ENCODE results near the gene CAPN6. TPM values are rescaled to one million over a fixed set of nuclear protein-coding genes. Genes with fewer than 3 reads are reported as not detected.

The CAPN6 gene
- total and polyA plus RNA-seq, 8 donors: 0.29 to 25.4 (median 15.7) TPM

DNA sequence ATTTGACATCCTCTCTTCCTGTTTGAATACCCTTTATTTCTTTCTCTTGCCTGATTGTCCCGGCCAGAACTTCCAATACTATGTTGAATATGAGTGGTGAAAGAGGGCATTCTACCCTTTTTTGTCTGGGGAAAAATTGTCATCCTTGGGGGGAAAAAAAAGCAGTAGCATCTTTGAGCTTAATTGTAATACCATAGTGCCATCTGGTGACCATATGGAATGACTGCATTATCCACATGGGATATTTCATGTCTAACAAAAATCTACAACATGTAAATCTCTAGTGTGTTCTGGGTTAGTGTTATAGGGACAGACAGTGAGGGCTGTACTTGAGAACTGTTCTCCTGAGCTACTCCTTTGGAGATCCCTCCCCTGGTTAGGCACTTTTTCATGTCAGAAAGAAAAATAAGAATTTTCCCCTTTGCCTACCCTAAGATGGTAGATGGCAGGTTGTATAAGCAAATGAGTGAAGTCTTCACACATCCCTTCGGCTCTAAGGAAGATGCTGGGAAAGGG lies 26.0 kb downstream of the CAPN6 start:
- Histone ChIP-seq H3K27ac (no peak overlapping the region), H3K36me3 (no peaks in the 10 kb centered on the region), H3K4me1 (no peaks in the 10 kb centered on the region), H3K9me3 (no peaks in the 10 kb centered on the region), H3K27me3 (peaks cover 0 to 7% of the 10 kb centered on the region in 2 donors), H3K4me3 (no peak overlapping the region)
- peak; percentile 35 for ATAC-seq
- no peak for DNase-seq
- intact Hi-C loops (cut with DNase I): no loop called here
- TF ChIP-seq, protein P1, sequence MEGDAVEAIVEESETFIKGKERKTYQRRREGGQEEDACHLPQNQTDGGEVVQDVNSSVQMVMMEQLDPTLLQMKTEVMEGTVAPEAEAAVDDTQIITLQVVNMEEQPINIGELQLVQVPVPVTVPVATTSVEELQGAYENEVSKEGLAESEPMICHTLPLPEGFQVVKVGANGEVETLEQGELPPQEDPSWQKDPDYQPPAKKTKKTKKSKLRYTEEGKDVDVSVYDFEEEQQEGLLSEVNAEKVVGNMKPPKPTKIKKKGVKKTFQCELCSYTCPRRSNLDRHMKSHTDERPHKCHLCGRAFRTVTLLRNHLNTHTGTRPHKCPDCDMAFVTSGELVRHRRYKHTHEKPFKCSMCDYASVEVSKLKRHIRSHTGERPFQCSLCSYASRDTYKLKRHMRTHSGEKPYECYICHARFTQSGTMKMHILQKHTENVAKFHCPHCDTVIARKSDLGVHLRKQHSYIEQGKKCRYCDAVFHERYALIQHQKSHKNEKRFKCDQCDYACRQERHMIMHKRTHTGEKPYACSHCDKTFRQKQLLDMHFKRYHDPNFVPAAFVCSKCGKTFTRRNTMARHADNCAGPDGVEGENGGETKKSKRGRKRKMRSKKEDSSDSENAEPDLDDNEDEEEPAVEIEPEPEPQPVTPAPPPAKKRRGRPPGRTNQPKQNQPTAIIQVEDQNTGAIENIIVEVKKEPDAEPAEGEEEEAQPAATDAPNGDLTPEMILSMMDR (IDR thresholded peaks at IDR 0.05): peak in 1 of 2 donors; percentile 53

DNA sequence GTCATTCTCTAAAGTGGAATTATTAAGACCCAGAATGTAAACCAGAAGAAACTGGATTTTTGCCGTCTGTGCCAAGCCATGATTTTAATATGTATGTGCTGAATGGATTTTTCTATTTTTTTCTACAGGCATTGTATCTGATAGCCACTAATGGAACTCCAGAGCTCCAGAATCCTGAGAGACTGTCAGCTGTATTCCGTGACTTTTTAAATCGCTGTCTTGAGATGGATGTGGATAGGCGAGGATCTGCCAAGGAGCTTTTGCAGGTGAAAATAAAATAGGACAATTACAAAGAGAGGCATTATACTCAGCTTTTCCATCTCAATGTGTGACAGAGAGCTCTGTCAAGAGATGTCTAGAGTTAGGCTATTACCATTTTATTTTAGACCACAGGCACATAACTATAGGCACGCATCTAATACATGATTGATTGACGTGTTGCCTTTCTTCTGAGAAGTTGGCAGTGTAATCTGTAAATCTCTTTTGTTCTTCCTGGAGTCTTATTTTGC lies 53.9 kb downstream of the CAPN6 start:
- ATAC-seq (no peak), DNase-seq (no peak)
- TF ChIP-seq, protein P1 (IDR thresholded peaks at IDR 0.05): no peak
- Histone ChIP-seq H3K9me3 (no peaks in the 10 kb centered on the region), H3K4me3 (no peak overlapping the region), H3K27ac (no peak overlapping the region), H3K36me3 (no peaks in the 10 kb centered on the region), H3K4me1 (no peaks in the 10 kb centered on the region), H3K27me3 (no peaks in the 10 kb centered on the region)
- intact Hi-C loops (cut with DNase I): no loop called here

DNA sequence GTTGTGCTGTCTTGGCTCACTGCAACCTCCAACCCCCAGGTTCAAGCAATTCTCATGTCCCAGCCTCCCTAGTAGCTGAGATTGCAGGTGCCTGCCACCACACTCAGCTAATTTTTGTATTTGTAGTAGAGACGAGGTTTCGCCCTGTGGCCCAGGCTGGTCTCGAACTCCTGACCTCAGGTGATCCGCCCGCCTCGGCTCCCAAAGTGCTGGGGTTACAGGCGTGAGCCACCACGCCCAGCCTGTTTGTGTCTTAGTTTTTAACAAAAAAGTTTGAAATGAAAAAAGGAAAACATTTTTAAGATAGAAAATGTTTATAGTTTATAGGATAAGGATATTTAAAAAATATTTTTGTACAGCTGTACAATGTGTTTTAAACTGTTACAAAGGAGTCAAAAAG lies 62.4 kb downstream of the CAPN6 start:
- TF ChIP-seq, protein P1 (IDR thresholded peaks at IDR 0.05): no peak
- ATAC-seq: no peak
- intact Hi-C loops (cut with DNase I): no loop called here

DNA sequence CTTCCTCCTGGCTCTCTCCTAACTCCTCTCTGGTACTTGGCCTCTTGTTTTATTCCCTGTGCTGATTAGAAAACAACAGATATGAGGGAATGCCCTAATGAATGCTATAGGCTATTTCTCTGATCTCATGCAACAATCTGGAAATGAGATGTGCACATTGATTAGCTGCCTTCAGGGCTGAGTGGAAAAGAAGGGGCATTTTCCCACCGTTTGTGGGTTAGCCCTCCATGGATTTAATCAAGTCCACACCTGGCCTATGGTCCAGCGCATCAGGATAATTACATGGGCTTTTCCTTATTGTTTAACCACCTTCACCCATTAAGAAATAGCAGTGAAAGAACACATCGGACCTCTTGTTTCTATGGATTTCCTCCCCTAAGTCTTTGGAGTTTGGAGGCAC lies 70.0 kb downstream of the CAPN6 start:
- H3K4me3 ChIP-seq: no peak overlapping the region
- TF ChIP-seq, protein P1 (IDR thresholded peaks at IDR 0.05): no peak
- H3K27ac ChIP-seq: no peak overlapping the region
- intact Hi-C loops (cut with DNase I): no loop called here
- DNase-seq: no peak
- H3K4me1 ChIP-seq: no peaks in the 10 kb centered on the region
- no peaks in the 10 kb centered on the region for H3K9me3 ChIP-seq
- ATAC-seq: no peak
- H3K36me3 ChIP-seq: no peaks in the 10 kb centered on the region
- H3K27me3 ChIP-seq: no peaks in the 10 kb centered on the region

More for the DNA sequence above, 62.4 kb downstream of the CAPN6 start:
- H3K27ac ChIP-seq: no peak overlapping the region
- no peak for DNase-seq
- H3K36me3 ChIP-seq: no peaks in the 10 kb centered on the region
- H3K4me3 ChIP-seq: no peak overlapping the region
- peaks cover 0 to 5% of the 10 kb centered on the region in 2 donors for H3K27me3 ChIP-seq
- no peaks in the 10 kb centered on the region for H3K4me1 ChIP-seq
- H3K9me3 ChIP-seq: no peaks in the 10 kb centered on the region

DNA sequence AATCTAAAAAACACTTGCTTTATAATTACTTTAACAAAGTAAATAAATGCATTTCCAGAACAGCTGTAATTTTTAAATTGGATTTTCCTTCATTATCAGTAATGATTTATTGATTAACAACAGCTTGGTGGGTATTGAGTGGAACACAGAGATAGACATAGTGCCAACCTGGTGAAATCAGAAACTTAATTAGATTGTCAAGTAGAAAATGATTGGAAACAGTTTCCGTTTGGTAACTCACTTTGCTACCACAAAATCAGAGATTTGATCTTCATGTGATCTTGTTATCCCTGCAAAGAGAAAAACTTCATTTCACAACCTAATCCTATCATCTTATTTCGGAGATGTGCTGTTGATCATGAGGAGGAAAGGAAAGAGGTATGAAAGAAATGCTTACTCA lies 70.8 kb downstream of the CAPN6 start:
- no peak overlapping the region for H3K4me3 ChIP-seq
- DNase-seq: no peak
- no peaks in the 10 kb centered on the region for H3K27me3 ChIP-seq
- intact Hi-C loops (cut with DNase I): no loop called here
- no peak overlapping the region for H3K27ac ChIP-seq
- ATAC-seq: no peak
- TF ChIP-seq, protein P1 (IDR thresholded peaks at IDR 0.05): no peak
- no peaks in the 10 kb centered on the region for H3K9me3 ChIP-seq
- H3K4me1 ChIP-seq: no peaks in the 10 kb centered on the region
- H3K36me3 ChIP-seq: no peaks in the 10 kb centered on the region

Other genes with a start within 250 kb of the CAPN6 start
- gene PAK3, start 174.3 kb downstream of the CAPN6 start, total RNA-seq: 1 to 10 TPM; 2.1 to 3.1 TPM
- 1 to 10 TPM in 2 of 6 donors, under 1 TPM in 4; 0.42 to 1.3 (median 0.89) TPM for gene PAK3, start 174.3 kb downstream of the CAPN6 start, polyA plus RNA-seq (ENCODE audit: insufficient read length in 6 of 6)
- not detected for gene DCX, start 141.7 kb upstream of the CAPN6 start, total RNA-seq
- under 1 TPM; 0.13 to 0.33 (median 0.15) TPM for gene DCX, start 141.7 kb upstream of the CAPN6 start, polyA plus RNA-seq (ENCODE audit: insufficient read length in 6 of 6)
- gene SERTM2, start 241.2 kb upstream of the CAPN6 start, total RNA-seq: under 1 TPM; 0.05 to 0.50 TPM
- gene SERTM2, start 241.2 kb upstream of the CAPN6 start, polyA plus RNA-seq (ENCODE audit: insufficient read length in 6 of 6): under 1 TPM in 3 of 6 donors, not detected in 3; 0.06 to 0.11 (median 0.06) TPM

Measured in left lung (tissue), 10 donors.